ENCODE results near the gene ADAMTS9.

DNA sequence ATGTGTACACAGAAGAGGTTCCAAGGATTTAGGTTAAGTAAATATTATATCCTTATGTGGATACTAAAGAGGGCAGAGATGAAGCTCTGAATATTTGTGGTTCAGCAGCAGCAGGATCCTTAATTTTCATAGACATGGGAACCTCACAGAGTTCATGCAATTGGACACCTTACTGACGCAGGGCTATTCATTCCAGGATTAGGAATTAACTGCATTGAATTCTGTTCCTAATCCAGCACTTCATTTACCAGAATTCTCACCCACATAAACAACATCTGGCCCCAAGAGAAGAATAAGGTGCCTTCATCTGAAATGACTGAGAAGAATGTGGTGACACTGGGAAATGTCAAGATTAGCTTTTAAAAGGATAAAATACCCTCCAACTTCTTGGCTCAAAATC is 62.4 kb downstream of the ADAMTS9 start:
- TF ChIP-seq ZNF274 (IDR thresholded peaks at IDR 0.05; ENCODE audit: low read depth, low read length) = no peak
- TF ChIP-seq YY1 (IDR thresholded peaks at IDR 0.05; ENCODE audit: insufficient read depth, insufficient read length) = no peak
